H1 (cell line): Measurements from ENCODE around the gene ESRP2. TPM values are rescaled to one million over a fixed set of nuclear protein-coding genes. Genes with fewer than 3 reads are reported as not detected.
A peak's percentile ranks its signal among the peaks of the same experiment; 100 is the strongest.

ENCODE experiments used
- CTCF ChIA-PET: fragments of 300-600 bp; sonication (Branson Sonifier 250); formaldehyde crosslinking; loops from one replicate; lab custom pipeline; 2021; ENCODE audit not compliant: partially characterized antibody; lab: Charles Lee
- POLR2A ChIA-PET: fragments of 300-600 bp; sonication (Branson Sonifier 250); formaldehyde crosslinking; loops from one replicate; lab custom pipeline; 2021; ENCODE audit warnings: inconsistent platforms; ENCODE audit not compliant: partially characterized antibody; lab: Charles Lee
- DNase-seq, 2 experiments: peaks; one replicate each; pipeline versions ENCODE4 v3.0.0 to v3.0.0-alpha.2; 2010 to 2022; ENCODE audit warnings: low spot score in 2 of 2, low read depth in 1 of 2, mixed read lengths in 1 of 2
- FAIRE-seq: peaks from 2 replicates; lab custom pipeline; 2011; peaks lifted over from hg19 to GRCh38; lab: Jason Lieb, UNC
- H2AFZ ChIP-seq: 2 replicates; pipeline ENCODE4 v1.8.1; 2012; ENCODE audit warnings: low read length, inconsistent platforms
- H2AK5ac ChIP-seq: 2 replicates; pipeline ENCODE4 v1.6.1; 2013; ENCODE audit warnings: low read depth, low read length
- H2BK120ac ChIP-seq: replicated peaks from 2 replicates; pipeline ENCODE3; 2013; ENCODE audit warnings: low read depth, low read length, inconsistent platforms
- H2BK12ac ChIP-seq: 2 replicates; pipeline ENCODE4 v1.6.1; 2013; ENCODE audit warnings: low read depth, low read length
- H2BK15ac ChIP-seq: 2 replicates; pipeline ENCODE4 v1.6.1; 2013; ENCODE audit warnings: low read length
- H2BK20ac ChIP-seq: 2 replicates; pipeline ENCODE4 v1.6.1; 2013; ENCODE audit warnings: low read length
- H2BK5ac ChIP-seq: 2 replicates; pipeline ENCODE4 v1.6.1; 2013; ENCODE audit warnings: low read depth, low read length
- H3K14ac ChIP-seq: 2 replicates; pipeline ENCODE4 v1.6.1; 2013; ENCODE audit warnings: inconsistent platforms; ENCODE audit not compliant: insufficient read length
- H3K18ac ChIP-seq: 2 replicates; pipeline ENCODE4 v1.6.1; 2013; ENCODE audit warnings: low read length; ENCODE audit errors: extremely low read depth
- H3K23ac ChIP-seq: 2 replicates; pipeline ENCODE4 v1.6.1; 2013; ENCODE audit warnings: inconsistent platforms; ENCODE audit not compliant: insufficient read length
- H3K23me2 ChIP-seq: 2 replicates; pipeline ENCODE4 v1.6.1; 2013; ENCODE audit warnings: low read depth, low read length
- H3K27ac ChIP-seq: 2 replicates; pipeline ENCODE4 v1.6.1; 2011; ENCODE audit warnings: low read depth, low read length, inconsistent platforms
- H3K27me3 ChIP-seq, 4 experiments: replicated peaks in 1 of 4; 1 replicate in 1 of 4; 2 replicates in 3 of 4; pipeline versions ENCODE4 v1.6.1 to v1.8.1; 2011 to 2013; ENCODE audit warnings: low read length in 3 of 4, mild to moderate bottlenecking in 3 of 4, inconsistent platforms in 2 of 4, mixed read lengths in 2 of 4, moderate library complexity in 1 of 4; ENCODE audit not compliant: control insufficient read depth in 3 of 4, insufficient read depth in 3 of 4; ENCODE audit errors: extremely low read depth in 1 of 4
- H3K36me3 ChIP-seq, 4 experiments: 2 replicates each; pipeline versions ENCODE4 v1.6.1 to v1.8.1; 2011 to 2013; ENCODE audit warnings: mild to moderate bottlenecking in 4 of 4, low read length in 3 of 4, moderate library complexity in 2 of 4, control low read depth in 1 of 4, inconsistent platforms in 1 of 4; ENCODE audit not compliant: insufficient read depth in 4 of 4, control insufficient read depth in 2 of 4
- H3K4ac ChIP-seq: replicated peaks from 2 replicates; pipeline ENCODE3; 2013; ENCODE audit warnings: low read length, low read depth, mixed read lengths, inconsistent platforms; ENCODE audit not compliant: insufficient read length
- H3K4me1 ChIP-seq, 4 experiments: replicated peaks in 1 of 4; 1 replicate in 1 of 4; 2 replicates in 3 of 4; pipeline versions ENCODE4 v1.6.1 to v1.8.1; 2011 to 2013; ENCODE audit warnings: low read length in 3 of 4, inconsistent platforms in 2 of 4, mixed read lengths in 1 of 4; ENCODE audit not compliant: insufficient read depth in 4 of 4, control insufficient read depth in 3 of 4
- H3K4me2 ChIP-seq, 2 experiments: 2 replicates each; pipeline versions ENCODE4 v1.6.1 to v1.8.1; 2011 to 2013; ENCODE audit warnings: low read depth in 2 of 2, low read length in 2 of 2, control low read depth in 1 of 2, inconsistent platforms in 1 of 2, mild to moderate bottlenecking in 1 of 2; ENCODE audit not compliant: insufficient read depth in 1 of 2
- H3K4me3 ChIP-seq, 4 experiments: fragments of 200-600, 300-600 bp in 1 of 4; sonication (generic), shearing (Covaris generic), sonication (Bioruptor Twin) in 1 of 4; 2 replicates each; pipeline versions ENCODE4 v1.5.1 to v1.8.1; 2011 to 2016; ENCODE audit warnings: low read length in 4 of 4, low read depth in 3 of 4, control low read depth in 2 of 4, inconsistent platforms in 2 of 4, mild to moderate bottlenecking in 2 of 4, mixed read lengths in 1 of 4, moderate library complexity in 1 of 4; ENCODE audit not compliant: insufficient read depth in 2 of 4; ENCODE audit errors: extremely low read depth in 1 of 4
- H3K56ac ChIP-seq: replicated peaks from 2 replicates; pipeline ENCODE3; 2013; ENCODE audit warnings: low read depth, mild to moderate bottlenecking, mixed read lengths, low read length, inconsistent platforms; ENCODE audit not compliant: insufficient read length
- H3K79me1 ChIP-seq: 2 replicates; pipeline ENCODE4 v1.6.1; 2013; ENCODE audit warnings: low read depth, low read length, control low read depth
- H3K79me2 ChIP-seq, 2 experiments: 2 replicates each; pipeline versions ENCODE4 v1.6.1 to v1.8.1; 2012 to 2013; ENCODE audit warnings: low read length in 2 of 2, mild to moderate bottlenecking in 2 of 2, inconsistent platforms in 1 of 2; ENCODE audit not compliant: insufficient read depth in 2 of 2, control insufficient read depth in 1 of 2
- H3K9ac ChIP-seq, 4 experiments: replicated peaks in 1 of 4; 1 replicate in 1 of 4; 2 replicates in 3 of 4; pipeline versions ENCODE4 v1.6.1 to v1.8.1; 2011 to 2013; ENCODE audit warnings: low read depth in 3 of 4, low read length in 3 of 4, control low read depth in 2 of 4, mild to moderate bottlenecking in 2 of 4, moderate library complexity in 2 of 4, inconsistent platforms in 1 of 4; ENCODE audit errors: extremely low read depth in 1 of 4
- H3K9me3 ChIP-seq, 2 experiments: 2 replicates each; pipeline versions ENCODE4 v1.6.1 to v1.8.1; 2012 to 2013; ENCODE audit warnings: mild to moderate bottlenecking in 2 of 2, moderate library complexity in 2 of 2, control low read depth in 1 of 2, inconsistent platforms in 1 of 2, low read depth in 1 of 2, low read length in 1 of 2, mixed read lengths in 1 of 2; ENCODE audit not compliant: insufficient read depth in 2 of 2
- H4K20me1 ChIP-seq, 2 experiments: replicated peaks in 1 of 2; 2 replicates each; pipeline versions ENCODE3 to v1.8.1; 2011 to 2013; ENCODE audit warnings: inconsistent platforms in 2 of 2, low read length in 2 of 2, mild to moderate bottlenecking in 1 of 2; ENCODE audit not compliant: insufficient read depth in 2 of 2, control insufficient read depth in 1 of 2
- H4K5ac ChIP-seq: 2 replicates; pipeline ENCODE4 v1.6.1; 2013; ENCODE audit warnings: low read length, low read depth, mixed read lengths, inconsistent platforms; ENCODE audit not compliant: insufficient read length
- H4K8ac ChIP-seq: 2 replicates; pipeline ENCODE4 v1.8.0; 2013; ENCODE audit warnings: mild to moderate bottlenecking, moderate library complexity, low read length, inconsistent platforms; ENCODE audit not compliant: insufficient read depth; ENCODE audit errors: extremely low read depth
- H4K91ac ChIP-seq: replicated peaks from 2 replicates; pipeline ENCODE3; 2013; ENCODE audit warnings: low read length, mixed read lengths, inconsistent platforms; ENCODE audit not compliant: insufficient read length
- POLR2AphosphoS5 ChIP-seq: IDR thresholded peaks from 2 replicates; pipeline ENCODE4 v1.6.1; 2011; ENCODE audit warnings: low read depth, low read length
- SAP30 ChIP-seq: fragments of 300-600 bp; sonication (generic); IDR thresholded peaks from 2 replicates; pipeline ENCODE4 v1.7.1; 2012; ENCODE audit warnings: low read length, moderate library complexity, mild to moderate bottlenecking, inconsistent platforms; ENCODE audit not compliant: insufficient read depth, insufficient replicate concordance
- WGBS, 2 experiments: shearing (Covaris generic) in 1 of 2; methylation state at CpG; one replicate each; pipeline versions ENCODE4 v1.1.6 to v1.1.7; 2013 to 2015; ENCODE audit warnings: low lambda C conversion rate in 2 of 2, mixed read lengths in 2 of 2, inconsistent platforms in 1 of 2, low coverage in 1 of 2, missing lambda C conversion rate in 1 of 2; ENCODE audit not compliant: insufficient replicate concordance in 2 of 2, insufficient coverage in 1 of 2, insufficient read length in 1 of 2; ENCODE audit errors: extremely low coverage in 1 of 2, missing lambda C conversion rate in 1 of 2; 5-methylcytosine and 5-hydroxymethylcytosine counted together
- polyA plus RNA-seq, 7 experiments: library from polyadenylated mRNA; depleted of rRNA in 3 of 7; stranded (reverse) in 5 of 7; unstranded in 2 of 7; fragments of >200 nt in 5 of 7; fragments of 200-250 nt in 2 of 7; gene quantifications; 1 replicate in 5 of 7; 2 replicates in 1 of 7; 4 replicates in 1 of 7; pipeline versions ENCODE4 v1.2.1 to v1.2.3, GENCODE V29; 2011 to 2013; ENCODE audit warnings: missing spikeins in 2 of 7, mixed read lengths in 2 of 7
- total RNA-seq: library from RNA; stranded (reverse); fragmentation: NEBNext Ultra II Directional; extraction: Animal tissue kit (Norgen Biotek cat#: 25700); gene quantifications from 2 replicates; pipeline ENCODE4 v1.2.1, GENCODE V29; 2021

Gene ESRP2
- total and polyA plus RNA-seq, 2 of the 8 experiments (the other 6 are each of a cell fraction or from before 2014, with no cell fraction given): 35.1 to 45.8 TPM

DNA sequence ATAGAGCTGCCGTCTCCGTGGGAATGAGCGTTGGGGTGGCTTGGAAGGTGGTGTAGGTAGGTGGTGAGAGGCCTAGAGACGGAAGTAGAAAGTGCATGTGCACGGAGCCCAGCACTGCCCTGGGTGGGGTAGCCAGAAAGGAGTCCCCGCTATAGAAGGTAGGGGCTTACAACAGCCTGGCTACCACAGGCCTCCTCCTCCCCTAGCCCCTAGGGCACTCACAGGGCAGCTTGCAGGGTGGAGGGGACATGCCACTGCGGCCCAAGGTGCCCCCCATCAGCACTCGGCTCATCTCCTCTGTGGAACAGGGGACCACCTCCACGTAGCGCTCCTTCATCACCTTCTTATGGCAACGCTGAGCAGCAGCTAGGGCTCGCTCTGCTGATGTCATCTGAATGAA is 5.0 kb downstream of the ESRP2 start:
- H2AK5ac ChIP-seq: no peak overlapping the region
- H2BK20ac ChIP-seq: no peak overlapping the region
- H3K4me2 ChIP-seq: no peak overlapping the region
- H2BK120ac ChIP-seq: no peak overlapping the region
- H3K14ac ChIP-seq: no peak overlapping the region
- H3K18ac ChIP-seq: no peak overlapping the region
- peaks cover 21 to 33% of the 10 kb centered on the region in 2 experiments for H4K20me1 ChIP-seq
- no peak overlapping the region for H3K4ac ChIP-seq
- no peak overlapping the region for H2BK12ac ChIP-seq
- H3K27ac ChIP-seq: no peak overlapping the region
- H3K9ac ChIP-seq: no peak overlapping the region
- no peak overlapping the region for H4K5ac ChIP-seq
- no peak for TF ChIP-seq SAP30
- TF ChIP-seq POLR2AphosphoS5: 0 out of 2 replicates have a peak, but pooled peaks have one; percentile 46
- WGBS, 2 experiments: 92% methylated on average over 12 of the region's 12 CpGs; no CpG with 5 or more reads in 1 of the 2 experiments
- H2BK15ac ChIP-seq: no peak overlapping the region
- DNase-seq (no peak), FAIRE-seq (no peak)
- ChIA-PET POLR2A (interaction anchor here (0.6 to 4.4 kb wide), 6 partner anchors 29 to 207 kb away, joined by 3 to 20 read pairs (median 3); partner anchors contain the start of genes DUS2 and NFATC3), CTCF (interaction anchor here (0.6 to 5.6 kb wide), 11 partner anchors 11 to 157 kb away, joined by 3 to 68 read pairs (median 5); partner anchors contain the start of gene NFATC3)
- H3K79me1 ChIP-seq: peaks cover 5% of the 10 kb centered on the region; the same call in 1 of the 2 replicates
- H3K27me3 ChIP-seq: no peaks in the 10 kb centered on the region
- no peak overlapping the region for H2AFZ ChIP-seq
- no peak overlapping the region for H4K91ac ChIP-seq
- no peak overlapping the region for H3K56ac ChIP-seq
- H3K79me2 ChIP-seq: peaks cover 5 to 19% of the 10 kb centered on the region in 2 experiments
- no peak overlapping the region for H2BK5ac ChIP-seq
- no peak overlapping the region for H3K23ac ChIP-seq
- H3K23me2 ChIP-seq: peaks cover 7% of the 10 kb centered on the region
- no peaks in the 10 kb centered on the region for H3K9me3 ChIP-seq
- no peak overlapping the region for H3K4me3 ChIP-seq
- H3K4me1 ChIP-seq: peaks cover 0 to 19% (median 12%) of the 10 kb centered on the region in 4 experiments; a peak in 5 of 7 replicates
- peaks cover 9 to 40% (median 29%) of the 10 kb centered on the region in 4 experiments for H3K36me3 ChIP-seq
- H4K8ac ChIP-seq: no peak overlapping the region
